Measurements from ENCODE around the gene URGCP.

DNA sequence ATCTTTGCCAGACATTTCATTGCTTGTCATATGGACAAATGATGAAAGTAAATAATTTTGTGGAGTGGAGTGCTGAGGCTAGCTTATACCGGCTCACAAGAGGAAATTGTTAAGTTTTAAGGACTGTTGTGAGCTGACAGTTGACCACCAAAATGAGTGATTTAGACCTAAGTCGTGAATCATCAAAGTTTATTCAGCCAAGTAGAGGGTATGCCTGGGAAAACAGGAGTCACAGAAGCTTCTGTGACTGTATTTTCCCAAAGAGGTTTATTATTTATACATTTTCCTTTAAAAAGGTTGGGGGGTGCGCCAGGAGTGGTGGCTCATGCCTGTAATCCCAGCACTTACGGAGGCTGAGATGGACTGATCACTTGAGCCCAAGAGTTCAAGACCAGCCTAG lies 58.9 kb downstream of the URGCP start:
- no peak for TF ChIP-seq EZH2 (IDR thresholded peaks at IDR 0.05; ENCODE audit: low read length, missing control alignments)
- TF ChIP-seq, protein P1, sequence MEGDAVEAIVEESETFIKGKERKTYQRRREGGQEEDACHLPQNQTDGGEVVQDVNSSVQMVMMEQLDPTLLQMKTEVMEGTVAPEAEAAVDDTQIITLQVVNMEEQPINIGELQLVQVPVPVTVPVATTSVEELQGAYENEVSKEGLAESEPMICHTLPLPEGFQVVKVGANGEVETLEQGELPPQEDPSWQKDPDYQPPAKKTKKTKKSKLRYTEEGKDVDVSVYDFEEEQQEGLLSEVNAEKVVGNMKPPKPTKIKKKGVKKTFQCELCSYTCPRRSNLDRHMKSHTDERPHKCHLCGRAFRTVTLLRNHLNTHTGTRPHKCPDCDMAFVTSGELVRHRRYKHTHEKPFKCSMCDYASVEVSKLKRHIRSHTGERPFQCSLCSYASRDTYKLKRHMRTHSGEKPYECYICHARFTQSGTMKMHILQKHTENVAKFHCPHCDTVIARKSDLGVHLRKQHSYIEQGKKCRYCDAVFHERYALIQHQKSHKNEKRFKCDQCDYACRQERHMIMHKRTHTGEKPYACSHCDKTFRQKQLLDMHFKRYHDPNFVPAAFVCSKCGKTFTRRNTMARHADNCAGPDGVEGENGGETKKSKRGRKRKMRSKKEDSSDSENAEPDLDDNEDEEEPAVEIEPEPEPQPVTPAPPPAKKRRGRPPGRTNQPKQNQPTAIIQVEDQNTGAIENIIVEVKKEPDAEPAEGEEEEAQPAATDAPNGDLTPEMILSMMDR (conservative IDR thresholded peaks at IDR 0.05 in 1 of 2, IDR thresholded peaks at IDR 0.05 in 1 of 2; ENCODE audit: low read depth in 1 of 2, low read length in 2 of 2), result no peak
